Activated naive CD8-positive, alpha-beta T cell (primary cell): ENCODE data around the gene PRSS56.

Experiments used
- H3K27ac Mint-ChIP-seq: one replicate; pipeline ENCODE4 v1.8.0; 2021; ENCODE audit warnings: mixed read lengths
- H3K27me3 Mint-ChIP-seq: one replicate; pipeline ENCODE4 v1.8.0; 2021; ENCODE audit warnings: mixed read lengths
- H3K36me3 Mint-ChIP-seq: one replicate; pipeline ENCODE4 v1.8.0; 2021; ENCODE audit warnings: mixed read lengths
- H3K4me1 Mint-ChIP-seq: one replicate; pipeline ENCODE4 v1.8.0; 2021; ENCODE audit warnings: low read depth, mixed read lengths
- H3K4me3 Mint-ChIP-seq: one replicate; pipeline ENCODE4 v1.8.0; 2021; ENCODE audit warnings: mild to moderate bottlenecking, mixed read lengths
- H3K9me3 Mint-ChIP-seq: one replicate; pipeline ENCODE4 v1.8.0; 2021; ENCODE audit warnings: low read depth, mixed read lengths

Gene PRSS56

DNA sequence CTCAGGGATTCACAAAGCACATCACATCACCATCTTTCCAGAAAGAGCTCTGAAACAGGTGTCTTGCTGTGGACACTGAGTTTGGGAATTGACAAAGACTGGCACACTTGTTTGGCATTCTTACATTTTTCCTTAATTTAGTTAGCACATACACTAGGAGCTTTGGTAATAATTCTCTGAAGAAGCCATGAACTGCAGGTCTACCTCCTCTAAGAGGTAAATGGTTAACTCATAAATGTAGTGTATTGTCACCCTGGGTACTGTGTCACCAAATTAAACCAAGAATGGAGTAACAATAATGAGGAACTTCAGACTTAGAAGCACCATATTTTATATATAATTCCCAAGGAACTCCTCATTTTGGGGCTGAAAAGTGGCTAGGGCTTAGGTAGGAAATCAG, 52.9 kb downstream of the PRSS56 start:
- Mint-ChIP-seq H3K27ac (no peak overlapping the region), H3K9me3 (no peaks in the 10 kb centered on the region), H3K27me3 (no peaks in the 10 kb centered on the region), H3K4me3 (no peak overlapping the region), H3K36me3 (peaks cover 8% of the 10 kb centered on the region), H3K4me1 (no peaks in the 10 kb centered on the region)

DNA sequence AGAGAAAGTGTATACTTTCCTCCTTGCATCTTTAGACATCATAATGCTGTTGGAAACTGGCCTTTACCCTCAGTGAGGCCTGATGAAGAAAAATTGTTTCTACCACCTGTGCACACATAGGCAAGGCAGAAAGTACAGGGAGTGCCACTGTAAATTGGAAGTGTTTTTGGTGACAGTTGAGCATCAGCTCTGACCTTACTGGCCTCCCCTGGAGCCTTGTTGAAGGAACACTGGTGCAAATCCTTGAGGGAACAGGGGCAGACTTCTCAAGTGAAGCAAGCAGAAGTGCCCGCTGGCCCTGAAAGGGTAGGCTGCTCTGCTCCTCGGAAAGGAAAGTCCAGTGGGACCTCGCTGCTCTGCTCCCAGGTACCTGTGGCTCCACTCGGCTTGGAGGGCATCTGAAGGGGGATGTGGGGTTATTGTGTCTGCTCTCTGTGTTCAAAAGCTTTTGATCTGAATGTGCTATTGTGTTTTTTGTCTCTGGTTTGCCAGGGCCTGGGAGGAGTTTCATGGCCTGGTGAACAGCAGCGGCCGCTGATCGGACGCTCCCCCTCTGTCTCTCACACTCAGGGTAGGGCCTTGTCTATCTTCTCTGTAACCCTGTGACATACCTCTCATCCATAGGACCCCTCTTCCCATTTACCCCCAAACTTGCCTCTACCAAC, 53.7 kb downstream of the PRSS56 start:
- no peaks in the 10 kb centered on the region for H3K4me1 Mint-ChIP-seq
- H3K27ac Mint-ChIP-seq, result peak overlapping the region; percentile 24
- H3K9me3 Mint-ChIP-seq, result no peaks in the 10 kb centered on the region
- peaks cover 6% of the 10 kb centered on the region for H3K36me3 Mint-ChIP-seq
- no peaks in the 10 kb centered on the region for H3K27me3 Mint-ChIP-seq
- H3K4me3 Mint-ChIP-seq, result no peak overlapping the region

DNA sequence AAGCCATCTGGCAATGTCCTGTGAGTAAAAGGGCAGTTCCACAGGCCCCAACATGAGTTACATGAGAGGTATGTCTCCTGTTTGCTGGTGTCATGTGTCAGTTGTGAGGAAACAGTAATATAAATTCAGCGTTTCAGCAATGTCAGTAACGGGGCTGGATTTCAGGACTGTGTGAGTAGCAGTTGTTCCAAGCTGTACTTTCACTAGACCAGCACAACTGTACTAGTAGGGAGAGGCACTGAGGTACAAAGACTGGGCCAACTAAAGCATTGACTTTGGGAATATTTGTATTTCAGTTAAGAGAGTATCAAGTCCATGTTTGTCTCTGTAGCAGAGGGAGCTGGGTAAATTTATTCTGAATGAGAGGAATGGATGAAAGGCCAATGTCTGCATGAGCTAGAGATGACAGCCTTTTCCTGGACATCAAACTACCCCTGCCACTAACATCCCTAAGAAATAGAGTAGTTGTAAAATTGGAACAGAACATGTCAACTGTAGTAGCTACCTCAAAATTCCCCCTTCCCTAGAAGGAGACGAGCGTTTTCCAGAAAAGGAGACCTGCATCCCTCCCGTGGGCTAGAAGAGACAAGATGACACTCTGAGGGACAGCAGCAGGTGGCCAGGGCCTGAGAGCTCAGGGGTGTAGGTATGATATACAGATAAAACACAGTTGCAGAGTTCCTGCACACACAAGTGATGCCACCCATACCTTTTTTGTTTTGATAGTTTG, 54.7 kb downstream of the PRSS56 start:
- Mint-ChIP-seq H3K27ac (no peak overlapping the region), H3K27me3 (no peaks in the 10 kb centered on the region), H3K36me3 (peaks cover 5% of the 10 kb centered on the region), H3K4me1 (no peaks in the 10 kb centered on the region), H3K4me3 (no peak overlapping the region), H3K9me3 (no peaks in the 10 kb centered on the region)
